Upper lobe of right lung (tissue), 1 donor: ENCODE measurements around the gene TBC1D22A. TPM values are rescaled to one million over a fixed set of nuclear protein-coding genes. Genes with fewer than 3 reads are reported as not detected.

Experiments
- ATAC-seq: fragments of 200-7000 bp; cut with Tn5 transposase; one replicate; pipeline ENCODE4 v1.9.1; 2020; ENCODE audit warnings: mild to moderate bottlenecking, moderate library complexity
- DNase-seq: peaks from one replicate; pipeline ENCODE4 v3.0.0-alpha.2; 2020
- H3K27ac ChIP-seq: fragments of 200-600 bp; one replicate; pipeline ENCODE4 v1.8.0; 2022
- H3K27me3 ChIP-seq: fragments of 200-600 bp; one replicate; pipeline ENCODE4 v1.8.0; 2022; ENCODE audit warnings: mild to moderate bottlenecking
- H3K36me3 ChIP-seq: fragments of 200-600 bp; one replicate; pipeline ENCODE4 v1.8.0; 2022
- H3K4me1 ChIP-seq: fragments of 200-600 bp; one replicate; pipeline ENCODE4 v1.8.0; 2022
- H3K4me3 ChIP-seq: fragments of 200-600 bp; one replicate; pipeline ENCODE4 v1.8.0; 2022; ENCODE audit warnings: mild to moderate bottlenecking
- H3K9me3 ChIP-seq: fragments of 200-600 bp; one replicate; pipeline ENCODE4 v1.8.0; 2022
- intact Hi-C: fragments of 100-400 bp; cut with DNase I; formaldehyde crosslinking; loops from one replicate; pipeline ENCODE4 v1.11.0; 2022
- total RNA-seq: library from RNA; stranded (reverse); fragmentation: NEBNext Ultra II Directional; extraction: Animal tissue kit (Norgen Biotek cat#: 25700); gene quantifications from one replicate; pipeline ENCODE4 v1.2.1, GENCODE V29; 2021
- TF ChIP-seq, protein P1 (sequence below): fragments of 200-600 bp; IDR thresholded peaks from one replicate; pipeline ENCODE4 v1.8.0; 2022; ENCODE audit warnings: antibody characterized with exemption
- donor health status: DM: no; HTN: yes; CAD: no; lungs with severe emphysema.

The TBC1D22A gene
- total RNA-seq, 1 donor from 2014 or later = 31.3 TPM

DNA sequence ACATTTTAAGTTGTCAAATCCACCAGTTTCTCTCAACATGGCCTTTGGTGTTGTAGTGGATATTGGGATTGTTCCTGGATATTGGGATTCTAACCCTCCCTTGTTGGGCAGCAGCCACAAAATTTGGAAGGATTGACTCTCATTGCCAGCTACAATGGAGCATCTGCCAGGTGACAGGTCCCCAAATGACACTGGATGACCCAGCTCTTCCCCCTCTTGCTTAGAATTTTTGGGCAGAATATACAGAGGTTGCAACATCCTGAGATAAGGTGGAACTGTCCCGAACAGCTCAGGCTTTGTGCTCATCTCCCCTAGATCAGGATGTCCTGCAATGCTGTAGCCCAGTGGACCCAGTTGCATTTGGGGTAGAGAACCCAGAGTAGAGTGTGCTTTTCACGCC, 5.3 kb upstream of the TBC1D22A start:
- Histone ChIP-seq H3K27ac (no peak overlapping the region), H3K27me3 (no peaks in the 10 kb centered on the region), H3K4me3 (no peak overlapping the region), H3K4me1 (peaks cover 23% of the 10 kb centered on the region), H3K9me3 (no peaks in the 10 kb centered on the region), H3K36me3 (no peaks in the 10 kb centered on the region)
- DNase-seq (no peak), ATAC-seq (no peak)
- intact Hi-C loops = no loop called here
- TF ChIP-seq, protein P1, sequence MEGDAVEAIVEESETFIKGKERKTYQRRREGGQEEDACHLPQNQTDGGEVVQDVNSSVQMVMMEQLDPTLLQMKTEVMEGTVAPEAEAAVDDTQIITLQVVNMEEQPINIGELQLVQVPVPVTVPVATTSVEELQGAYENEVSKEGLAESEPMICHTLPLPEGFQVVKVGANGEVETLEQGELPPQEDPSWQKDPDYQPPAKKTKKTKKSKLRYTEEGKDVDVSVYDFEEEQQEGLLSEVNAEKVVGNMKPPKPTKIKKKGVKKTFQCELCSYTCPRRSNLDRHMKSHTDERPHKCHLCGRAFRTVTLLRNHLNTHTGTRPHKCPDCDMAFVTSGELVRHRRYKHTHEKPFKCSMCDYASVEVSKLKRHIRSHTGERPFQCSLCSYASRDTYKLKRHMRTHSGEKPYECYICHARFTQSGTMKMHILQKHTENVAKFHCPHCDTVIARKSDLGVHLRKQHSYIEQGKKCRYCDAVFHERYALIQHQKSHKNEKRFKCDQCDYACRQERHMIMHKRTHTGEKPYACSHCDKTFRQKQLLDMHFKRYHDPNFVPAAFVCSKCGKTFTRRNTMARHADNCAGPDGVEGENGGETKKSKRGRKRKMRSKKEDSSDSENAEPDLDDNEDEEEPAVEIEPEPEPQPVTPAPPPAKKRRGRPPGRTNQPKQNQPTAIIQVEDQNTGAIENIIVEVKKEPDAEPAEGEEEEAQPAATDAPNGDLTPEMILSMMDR = no peak

DNA sequence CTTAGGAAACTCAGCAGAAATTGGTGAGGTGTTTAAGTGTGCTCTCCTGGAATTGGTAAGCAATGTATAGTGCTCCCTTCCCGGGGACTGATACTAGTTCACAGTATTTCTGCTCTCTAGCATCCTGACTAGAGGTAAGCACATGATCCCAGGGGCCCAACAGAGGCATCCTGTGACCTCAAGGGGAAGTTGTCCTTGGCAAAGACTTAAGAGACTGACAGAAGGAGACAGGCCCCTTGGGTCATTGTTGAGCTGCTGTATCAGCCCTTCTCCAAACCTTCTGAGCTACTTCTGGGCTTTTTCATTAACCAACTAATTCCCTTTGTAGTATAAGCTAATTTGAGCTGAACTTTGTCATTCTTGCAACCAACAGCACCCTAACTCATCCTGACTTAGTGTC, 4.3 kb upstream of the TBC1D22A start:
- DNase-seq = no peak
- intact Hi-C loops = no loop called here
- Histone ChIP-seq H3K36me3 (no peaks in the 10 kb centered on the region), H3K27ac (peak overlapping the region; percentile 7), H3K4me3 (no peak overlapping the region), H3K27me3 (no peaks in the 10 kb centered on the region), H3K4me1 (peaks cover 23% of the 10 kb centered on the region), H3K9me3 (no peaks in the 10 kb centered on the region)
- no peak for ATAC-seq
- TF ChIP-seq, protein P1 = no peak

DNA sequence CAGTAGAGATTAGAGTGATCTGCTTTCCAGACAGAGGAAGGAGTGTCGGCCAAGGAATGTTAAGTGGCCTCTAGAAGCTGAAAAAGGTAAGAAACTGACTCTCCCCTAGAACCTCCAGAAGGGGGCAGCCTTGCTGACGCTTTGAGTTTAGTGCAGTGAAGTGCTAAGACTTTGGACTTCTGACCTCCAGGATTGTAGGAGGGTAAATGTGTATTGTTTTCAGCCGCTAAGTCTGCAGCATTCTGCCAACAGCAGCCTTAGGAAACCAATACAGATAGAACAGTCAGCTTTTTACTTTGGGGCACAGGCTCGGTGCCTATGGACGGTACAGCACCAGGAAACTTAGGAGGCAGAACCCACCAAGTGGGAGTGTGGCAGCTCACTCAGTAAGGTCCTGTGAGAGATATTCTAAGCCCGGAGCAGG, 3.6 kb upstream of the TBC1D22A start:
- Histone ChIP-seq H3K27ac (peak overlapping the region; percentile 7), H3K36me3 (no peaks in the 10 kb centered on the region), H3K9me3 (no peaks in the 10 kb centered on the region), H3K4me3 (no peak overlapping the region), H3K4me1 (peaks cover 24% of the 10 kb centered on the region), H3K27me3 (no peaks in the 10 kb centered on the region)
- intact Hi-C loops = no loop called here
- TF ChIP-seq, protein P1 = peak; percentile 72
- ATAC-seq (peak; percentile 64), DNase-seq (peak; percentile 72)

DNA sequence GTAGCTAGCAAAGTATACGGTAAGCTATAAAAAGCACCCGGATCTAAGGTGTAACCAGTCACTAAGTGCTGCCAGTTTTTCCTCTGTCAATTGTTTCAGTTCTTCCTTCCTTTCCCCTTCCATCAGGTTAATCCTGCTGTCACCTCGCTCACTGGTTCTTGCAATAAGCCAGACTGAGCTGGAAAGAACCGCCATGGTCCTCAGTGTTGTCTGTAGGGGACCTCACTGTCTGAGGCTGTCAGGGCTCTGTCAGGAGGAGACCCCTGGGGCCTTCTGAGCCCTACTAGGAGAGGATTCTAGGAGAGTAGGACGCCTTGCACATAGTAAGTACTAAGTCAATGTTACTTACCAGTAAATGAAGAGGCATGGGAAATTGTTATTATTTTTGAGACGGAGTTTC, 1.4 kb upstream of the TBC1D22A start:
- Histone ChIP-seq H3K27ac (no peak overlapping the region), H3K36me3 (no peaks in the 10 kb centered on the region), H3K9me3 (no peaks in the 10 kb centered on the region), H3K27me3 (no peaks in the 10 kb centered on the region), H3K4me1 (peaks cover 20% of the 10 kb centered on the region), H3K4me3 (no peak overlapping the region)
- TF ChIP-seq, protein P1 = no peak
- intact Hi-C loops = no loop called here
- DNase-seq = no peak
- ATAC-seq = no peak

DNA sequence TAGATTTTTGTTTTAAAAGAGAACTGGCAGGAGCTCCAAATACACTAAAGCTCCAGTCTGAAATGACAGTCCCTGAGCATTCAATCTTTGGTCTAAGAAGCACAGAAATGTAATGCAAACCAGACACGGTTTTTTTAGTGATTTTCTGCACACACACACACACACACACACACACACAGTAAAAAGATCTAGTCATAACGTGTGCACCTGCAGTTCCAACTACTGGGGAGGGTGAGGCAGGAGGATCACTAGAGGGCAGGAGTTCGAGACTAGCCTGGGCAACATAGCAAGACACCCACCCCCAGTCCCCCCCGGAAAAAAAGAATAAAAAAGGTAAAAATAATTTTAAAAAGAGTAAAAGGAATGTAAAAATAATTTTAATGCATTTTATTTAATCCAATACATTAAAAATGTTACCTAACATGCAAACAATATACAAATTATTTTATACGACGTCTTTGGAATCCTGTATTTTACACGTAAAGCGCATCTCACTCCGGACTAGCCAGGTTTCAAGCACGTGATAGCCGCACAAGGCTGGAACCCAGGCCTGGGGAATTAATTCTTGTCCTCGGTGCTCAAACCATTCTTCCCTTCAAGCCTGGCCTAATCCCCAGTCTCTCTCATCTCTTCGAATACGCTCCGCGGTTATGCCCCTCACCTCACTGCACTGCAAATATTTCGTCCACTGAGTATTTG, 762 bp upstream of the TBC1D22A start:
- no peaks in the 10 kb centered on the region for H3K27me3 ChIP-seq
- peaks cover 20% of the 10 kb centered on the region for H3K4me1 ChIP-seq
- DNase-seq = no peak
- H3K4me3 ChIP-seq = peak overlapping the region; percentile 94
- TF ChIP-seq, protein P1 = no peak
- H3K27ac ChIP-seq = peak overlapping the region; percentile 99
- no peak for ATAC-seq
- no peaks in the 10 kb centered on the region for H3K36me3 ChIP-seq
- intact Hi-C loops = no loop called here
- H3K9me3 ChIP-seq = no peaks in the 10 kb centered on the region
